Activated B cell treated with CpG ODN at 0.5 μM for 24 hours (primary cell): ENCODE measurements around the gene HIVEP1. TPM values are rescaled to one million over a fixed set of nuclear protein-coding genes. Genes with fewer than 3 reads are reported as not detected.

Source experiments
- ATAC-seq: fragments of 200-7000 bp; cut with Tn5 transposase; one replicate; pipeline ENCODE4 v1.10.0; 2021; ENCODE audit warnings: low read depth, mild to moderate bottlenecking, moderate library complexity
- CTCF ChIA-PET: fragments of 350-600 bp; sonication (Branson Sonifier 250); formaldehyde crosslinking; loops from one replicate; lab custom pipeline; 2021; ENCODE audit warnings: antibody characterized with exemption; lab: Charles Lee
- POLR2A ChIA-PET: fragments of 350-600 bp; sonication (Branson Sonifier 250); formaldehyde crosslinking; loops from one replicate; lab custom pipeline; 2021; ENCODE audit warnings: antibody characterized with exemption; lab: Charles Lee
- DNase-seq: peaks from one replicate; pipeline ENCODE4 v3.0.0; 2022
- H3K27ac Mint-ChIP-seq: one replicate; pipeline ENCODE4 v1.8.0; 2020; ENCODE audit warnings: mixed read lengths
- H3K27me3 Mint-ChIP-seq: one replicate; pipeline ENCODE4 v1.8.0; 2021; ENCODE audit warnings: mixed read lengths
- H3K36me3 Mint-ChIP-seq: one replicate; pipeline ENCODE4 v1.8.0; 2021; ENCODE audit warnings: low read depth, mixed read lengths
- H3K4me1 Mint-ChIP-seq: one replicate; pipeline ENCODE4 v1.8.0; 2021; ENCODE audit warnings: mixed read lengths
- H3K4me3 Mint-ChIP-seq: one replicate; pipeline ENCODE4 v1.8.0; 2020; ENCODE audit warnings: mild to moderate bottlenecking, mixed read lengths
- H3K9me3 Mint-ChIP-seq: one replicate; pipeline ENCODE4 v1.8.0; 2020; ENCODE audit warnings: mixed read lengths
- CTCF ChIP-seq: fragments of 200-600 bp; IDR thresholded peaks from one replicate; pipeline ENCODE4 v1.8.0; 2022; ENCODE audit warnings: antibody characterized with exemption, mild to moderate bottlenecking
- intact Hi-C: fragments of 100-400 bp; cut with micrococcal nuclease; formaldehyde crosslinking; loops from one replicate; pipeline ENCODE4 v1.15.1; 2024
- total RNA-seq: library from RNA; stranded (reverse); gene quantifications from 2 replicates; pipeline ENCODE4 v1.2.3, GENCODE V29; 2022

The HIVEP1 gene
- total RNA-seq, 1 donor from 2014 or later = 91.0 TPM

- Mint-ChIP-seq H3K27ac (peak overlapping the region; percentile 2), H3K36me3 (peaks cover 71% of the 10 kb centered on the region)
- intact Hi-C loops = no loop called here
Observed at GRCh38 chr6:12026120-12026519, 14.0 kb downstream of the HIVEP1 start.

GRCh38 chr6:12026833-12027232 lies 14.7 kb downstream of the HIVEP1 start:
- Mint-ChIP-seq H3K4me3 (no peak overlapping the region), H3K27me3 (no peaks in the 10 kb centered on the region), H3K27ac (no peak overlapping the region), H3K36me3 (peaks cover 72% of the 10 kb centered on the region), H3K4me1 (peaks cover 25% of the 10 kb centered on the region), H3K9me3 (peaks cover 21% of the 10 kb centered on the region)
- ChIA-PET POLR2A (no interaction called here), CTCF (no interaction called here)
- DNase-seq (no peak), ATAC-seq (no peak)
- TF ChIP-seq CTCF = no peak
- intact Hi-C loops = no loop called here

More at GRCh38 chr6:12026120-12026519, 14.0 kb downstream of the HIVEP1 start:
- ChIA-PET CTCF (interaction anchor here (1.0 kb wide), 1 partner anchor 10 kb away, joined by 3 read pairs; no protein-coding TSS in a partner anchor), POLR2A (no interaction called here)
- peaks cover 24% of the 10 kb centered on the region for H3K4me1 Mint-ChIP-seq
- ATAC-seq (no peak), DNase-seq (no peak)
- H3K4me3 Mint-ChIP-seq = no peak overlapping the region
- TF ChIP-seq CTCF = no peak
- H3K27me3 Mint-ChIP-seq = no peaks in the 10 kb centered on the region
- peaks cover 20% of the 10 kb centered on the region for H3K9me3 Mint-ChIP-seq

- Mint-ChIP-seq H3K36me3 (peaks cover 63% of the 10 kb centered on the region), H3K4me1 (peaks cover 32% of the 10 kb centered on the region), H3K27me3 (no peaks in the 10 kb centered on the region), H3K27ac (no peak overlapping the region), H3K4me3 (no peak overlapping the region), H3K9me3 (peaks cover 21% of the 10 kb centered on the region)
- DNase-seq (no peak), ATAC-seq (no peak)
- no peak for TF ChIP-seq CTCF
- intact Hi-C loops = loop anchor here (2.0 kb wide), 1 partner anchor 15 kb away; the partner anchor contains the start of gene HIVEP1
- POLR2A ChIA-PET = interaction anchor here (1.0 kb wide), 1 partner anchor 15 kb away, joined by 3 read pairs; no protein-coding TSS in a partner anchor
- CTCF ChIA-PET = no interaction called here
Observed at GRCh38 chr6:12028213-12028612, 16.1 kb downstream of the HIVEP1 start.

- peaks cover 46% of the 10 kb centered on the region for H3K4me1 Mint-ChIP-seq
- DNase-seq (no peak), ATAC-seq (no peak)
- ChIA-PET POLR2A (interaction anchor here (0.7 to 1.0 kb wide), 2 partner anchors 10 to 298 kb away, joined by 3 read pairs; no protein-coding TSS in a partner anchor), CTCF (no interaction called here)
- H3K36me3 Mint-ChIP-seq = peaks cover 61% of the 10 kb centered on the region
- H3K27ac Mint-ChIP-seq = no peak overlapping the region
- H3K27me3 Mint-ChIP-seq = no peaks in the 10 kb centered on the region
- no peak overlapping the region for H3K4me3 Mint-ChIP-seq
- intact Hi-C loops = loop anchor here (2.0 kb wide), 1 partner anchor 17 kb away; the partner anchor contains the start of gene HIVEP1
- peaks cover 21% of the 10 kb centered on the region for H3K9me3 Mint-ChIP-seq
- TF ChIP-seq CTCF = no peak
Observed at GRCh38 chr6:12029979-12030737, 18.0 kb downstream of the HIVEP1 start.

GRCh38 chr6:12030993-12031550 lies 19.0 kb downstream of the HIVEP1 start:
- Mint-ChIP-seq H3K4me1 (peaks cover 45% of the 10 kb centered on the region), H3K9me3 (peaks cover 21% of the 10 kb centered on the region), H3K27me3 (no peaks in the 10 kb centered on the region), H3K36me3 (peaks cover 57% of the 10 kb centered on the region), H3K4me3 (no peak overlapping the region), H3K27ac (no peak overlapping the region)
- CTCF ChIA-PET = no interaction called here
- no peak for TF ChIP-seq CTCF
- no peak for DNase-seq
- no peak for ATAC-seq
- POLR2A ChIA-PET = interaction anchor here (0.7 to 1.0 kb wide), 2 partner anchors 10 to 299 kb away, joined by 3 read pairs; no protein-coding TSS in a partner anchor
- intact Hi-C loops = no loop called here
